Fibroblast of mammary gland (primary cell): ENCODE data around the gene RNF121.
A peak's percentile ranks its signal among the peaks of the same experiment; 100 is the strongest.

Source experiments
- DNase-seq: peaks from one replicate; pipeline ENCODE4 v3.0.0-alpha.2; 2010; ENCODE audit warnings: low read depth
- H3K4me3 ChIP-seq: 2 replicates; pipeline ENCODE4 v1.5.1; 2011; ENCODE audit warnings: low read depth, mild to moderate bottlenecking, low read length, moderate library complexity; ENCODE audit not compliant: control insufficient read depth
- CTCF ChIP-seq: conservative IDR thresholded peaks from 2 replicates; pipeline ENCODE4 v1.5.1; 2011; ENCODE audit warnings: low read depth, low read length, inconsistent platforms; ENCODE audit not compliant: control insufficient read depth, insufficient read depth

The RNF121 gene

DNA sequence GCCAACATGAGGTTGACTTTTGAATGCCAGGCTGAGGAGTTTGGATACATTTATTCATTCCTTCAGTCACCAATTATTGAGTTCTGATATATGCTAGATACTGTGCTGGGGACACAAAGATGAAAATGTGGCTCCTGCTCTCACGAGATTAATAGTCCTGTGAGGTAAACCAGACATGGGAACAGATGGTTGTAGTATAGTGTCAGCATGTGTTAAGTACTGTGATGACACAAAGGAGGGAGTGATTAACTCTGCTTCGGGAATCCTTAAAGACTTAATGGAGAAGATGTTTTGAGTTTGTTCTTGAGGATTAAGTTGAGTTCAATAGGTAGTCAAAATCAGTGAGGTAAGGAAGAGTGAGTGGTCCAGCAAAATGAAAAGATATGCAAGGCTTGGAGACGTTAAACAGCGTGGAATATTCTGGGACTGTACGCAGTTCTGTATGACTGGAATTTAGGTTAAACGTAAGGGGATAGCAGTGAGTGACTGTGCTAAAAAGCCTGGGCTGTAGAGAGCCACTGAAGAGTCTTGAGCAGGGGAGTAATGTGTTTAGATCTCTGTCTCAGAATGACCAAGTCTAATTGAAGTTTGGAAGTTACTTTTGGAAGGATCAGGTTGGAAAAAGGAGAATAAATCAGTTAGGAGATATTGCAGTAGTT, 11.8 kb downstream of the RNF121 start:
- TF ChIP-seq CTCF = no peak

GRCh38 chr11:71946144-71946571, 17.3 kb downstream of the RNF121 start:
- no peak for TF ChIP-seq CTCF
- no peak overlapping the region for H3K4me3 ChIP-seq
- DNase-seq = peak; percentile 24

More for the DNA sequence above, 11.8 kb downstream of the RNF121 start:
- H3K4me3 ChIP-seq = no peak overlapping the region
- DNase-seq = peak; percentile 23

- DNase-seq = no peak
- TF ChIP-seq CTCF = no peak
- H3K4me3 ChIP-seq = no peak overlapping the region
These were observed 18.7 kb downstream of the RNF121 start for GRCh38 chr11:71947498-71947897.

- H3K4me3 ChIP-seq = no peak overlapping the region
- TF ChIP-seq CTCF = no peak
- DNase-seq = no peak
These were observed 19.6 kb downstream of the RNF121 start for GRCh38 chr11:71948314-71949027.

DNA sequence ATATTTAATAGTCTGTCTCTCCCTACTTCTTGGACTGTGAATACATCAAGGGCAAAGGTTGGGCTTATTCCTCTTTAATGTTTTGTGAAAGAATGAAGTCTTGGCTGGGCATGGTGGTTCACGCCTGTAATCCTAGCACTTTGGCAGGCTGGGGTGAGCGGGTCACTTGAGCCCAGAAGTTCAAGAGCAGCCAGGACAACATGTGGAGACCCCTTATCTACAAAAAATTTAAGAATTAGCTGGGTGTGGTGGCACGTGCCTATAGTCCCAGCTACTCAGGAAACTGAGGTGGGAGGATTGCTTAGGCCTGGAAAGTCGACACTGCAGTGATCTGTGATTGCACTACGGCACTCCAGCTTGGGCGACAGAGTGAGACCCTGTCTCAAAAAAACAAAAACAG, 20.2 kb downstream of the RNF121 start:
- no peak for TF ChIP-seq CTCF
- no peak overlapping the region for H3K4me3 ChIP-seq
- no peak for DNase-seq

DNA sequence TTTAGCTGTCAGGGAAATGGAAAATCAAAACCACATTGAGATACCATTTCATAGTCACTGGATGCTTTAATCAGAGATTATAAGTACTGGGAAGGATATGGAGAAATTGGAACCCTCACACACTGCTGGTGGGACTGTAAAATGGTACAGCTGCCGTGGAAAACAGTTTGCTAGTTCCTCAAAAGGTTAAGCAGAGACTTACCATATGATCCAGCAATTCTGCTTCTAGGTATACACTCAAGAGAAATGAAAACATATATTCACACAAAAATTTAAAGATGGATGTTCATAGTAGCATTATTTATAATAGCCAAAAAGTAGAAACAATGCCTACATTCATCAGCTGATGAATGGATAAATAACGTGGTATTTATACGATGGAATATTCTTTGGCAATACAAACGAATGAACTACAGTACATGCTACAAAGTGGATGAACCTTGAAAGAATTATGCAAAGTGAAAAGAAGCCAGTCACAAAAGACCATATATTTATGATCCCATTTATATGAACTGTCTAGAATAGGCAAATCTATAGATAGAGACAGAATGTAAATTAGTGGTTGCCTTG, 23.0 kb downstream of the RNF121 start:
- H3K4me3 ChIP-seq = no peak overlapping the region
- no peak for TF ChIP-seq CTCF
- no peak for DNase-seq
